Measurements from ENCODE around the gene VAPB. TPM values are rescaled to one million over a fixed set of nuclear protein-coding genes. Genes with fewer than 3 reads are reported as not detected.

VAPB gene
- total RNA-seq, 1 donor from 2014 or later, result 12.3 TPM

GRCh38 chr20:58461104-58461503 lies 72.1 kb downstream of the VAPB start:
- no peak for DNase-seq (ENCODE audit: low read depth, low spot score)

GRCh38 chr20:58461899-58462298 lies 72.9 kb downstream of the VAPB start:
- no peak for DNase-seq (ENCODE audit: low read depth, low spot score)

- DNase-seq (ENCODE audit: low read depth, low spot score), result no peak
Measured at GRCh38 chr20:58463256-58463655, 74.2 kb downstream of the VAPB start.

DNA sequence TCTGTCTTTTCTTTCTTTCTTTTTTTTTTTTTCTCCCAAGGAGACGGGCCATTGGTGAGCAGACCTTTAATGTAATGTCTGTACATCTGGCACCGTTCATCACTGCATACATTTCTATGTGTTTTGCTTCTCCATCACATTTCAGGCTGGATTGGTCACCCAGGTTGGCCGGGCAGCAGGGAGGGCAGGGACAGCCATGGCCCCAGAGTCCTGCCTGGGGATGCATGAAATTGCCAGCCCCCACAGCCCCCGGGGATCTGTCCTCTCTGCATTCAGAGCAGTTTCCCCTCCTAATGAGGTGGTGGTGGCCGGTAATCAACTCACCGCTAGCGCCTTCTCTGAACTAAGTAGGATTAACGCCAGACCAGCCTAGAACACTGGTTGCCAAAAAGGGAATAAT lies 75.8 kb downstream of the VAPB start:
- no peak for DNase-seq (ENCODE audit: low read depth, low spot score)

GRCh38 chr20:58466095-58466708 lies 77.2 kb downstream of the VAPB start:
- DNase-seq (ENCODE audit: low read depth, low spot score), result no peak

GRCh38 chr20:58466729-58467571 lies 77.9 kb downstream of the VAPB start:
- no peak for DNase-seq (ENCODE audit: low read depth, low spot score)

GRCh38 chr20:58467572-58468527 lies 78.8 kb downstream of the VAPB start:
- DNase-seq (ENCODE audit: low read depth, low spot score), result no peak

GRCh38 chr20:58469616-58470015 lies 80.6 kb downstream of the VAPB start:
- DNase-seq (ENCODE audit: low read depth, low spot score), result no peak

DNA sequence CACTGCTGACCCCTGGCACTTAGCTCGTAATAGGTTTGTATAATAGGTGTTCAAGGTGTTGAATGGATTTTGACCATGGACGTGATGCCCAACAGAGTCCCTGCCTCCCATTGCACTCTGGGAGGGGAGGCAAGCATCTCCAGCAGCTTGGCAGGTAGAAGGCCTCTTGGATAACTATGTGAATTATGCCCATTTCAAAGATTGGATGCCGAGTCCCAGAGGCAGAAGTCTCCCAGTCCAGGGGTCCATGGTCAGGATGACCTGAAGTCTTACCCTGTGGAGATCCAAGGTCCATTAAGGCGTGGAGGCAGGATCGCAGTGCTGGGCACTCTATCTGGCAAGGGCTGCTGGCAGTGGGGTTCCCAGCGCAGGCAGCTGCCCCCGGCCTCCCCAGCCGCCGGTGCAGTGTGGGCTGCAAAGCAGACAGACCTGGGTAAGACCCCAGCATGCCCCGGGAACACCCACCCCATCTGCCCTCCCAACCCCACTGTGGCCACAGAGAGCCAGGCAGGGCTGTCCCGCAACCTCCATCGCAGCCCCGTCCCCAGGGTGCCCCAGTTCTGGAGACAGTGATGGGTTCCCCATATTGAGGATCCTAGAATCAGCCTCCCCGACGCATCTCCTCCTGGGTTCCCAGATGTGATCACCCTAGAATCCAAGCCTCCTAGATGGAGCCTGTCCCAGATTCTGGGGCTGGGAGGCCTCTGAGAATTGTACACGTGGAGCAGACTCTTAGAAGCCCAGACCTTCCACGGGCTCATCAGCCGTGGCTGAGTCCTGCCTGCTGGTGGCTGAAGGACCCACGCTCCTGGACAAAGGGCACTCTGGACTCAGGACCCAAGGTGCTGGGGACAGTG lies 81.5 kb downstream of the VAPB start:
- DNase-seq (ENCODE audit: low read depth, low spot score), result no peak

GRCh38 chr20:58471193-58472164 lies 82.5 kb downstream of the VAPB start:
- DNase-seq (ENCODE audit: low read depth, low spot score), result no peak

DNA sequence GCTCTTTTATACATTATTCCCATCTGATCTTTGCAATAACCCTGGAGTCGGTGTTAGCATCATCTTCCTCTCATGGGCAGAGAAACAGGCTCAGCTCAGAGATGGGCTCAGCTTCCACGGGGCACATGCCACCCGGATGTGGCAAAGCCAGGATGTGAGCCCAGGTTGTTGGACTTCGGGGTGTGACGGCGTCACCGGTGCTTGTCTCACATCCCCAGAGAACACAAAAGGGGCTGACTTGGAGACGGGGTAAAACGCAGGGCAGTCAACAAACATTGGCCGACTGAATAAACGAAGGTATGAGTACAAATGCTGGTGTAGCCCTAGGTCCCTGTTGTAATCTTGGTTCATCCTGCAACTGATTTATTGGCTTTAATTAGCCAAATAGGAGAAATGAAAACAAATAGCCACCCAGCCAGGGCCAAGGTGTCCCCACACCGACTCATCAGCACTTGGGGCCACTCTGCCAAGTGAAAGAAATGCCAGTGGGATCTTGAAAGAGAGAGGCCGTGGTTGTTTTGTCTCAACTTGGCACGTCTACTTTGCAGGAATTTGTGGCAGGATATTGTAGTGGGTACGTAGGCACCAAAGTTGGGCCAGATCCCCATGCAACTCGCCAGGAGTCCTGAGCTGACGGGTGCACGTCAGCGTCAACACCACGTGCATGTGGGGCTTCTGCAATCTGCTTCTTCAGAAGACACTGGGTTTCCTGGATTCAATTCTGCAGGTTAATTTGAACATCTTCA lies 83.4 kb downstream of the VAPB start:
- no peak for DNase-seq (ENCODE audit: low read depth, low spot score)

GRCh38 chr20:58473453-58474425 lies 84.7 kb downstream of the VAPB start:
- DNase-seq (ENCODE audit: low read depth, low spot score), result no peak

- DNase-seq (ENCODE audit: low read depth, low spot score), result no peak
Measured at GRCh38 chr20:58475466-58475865, 86.4 kb downstream of the VAPB start.

DNA sequence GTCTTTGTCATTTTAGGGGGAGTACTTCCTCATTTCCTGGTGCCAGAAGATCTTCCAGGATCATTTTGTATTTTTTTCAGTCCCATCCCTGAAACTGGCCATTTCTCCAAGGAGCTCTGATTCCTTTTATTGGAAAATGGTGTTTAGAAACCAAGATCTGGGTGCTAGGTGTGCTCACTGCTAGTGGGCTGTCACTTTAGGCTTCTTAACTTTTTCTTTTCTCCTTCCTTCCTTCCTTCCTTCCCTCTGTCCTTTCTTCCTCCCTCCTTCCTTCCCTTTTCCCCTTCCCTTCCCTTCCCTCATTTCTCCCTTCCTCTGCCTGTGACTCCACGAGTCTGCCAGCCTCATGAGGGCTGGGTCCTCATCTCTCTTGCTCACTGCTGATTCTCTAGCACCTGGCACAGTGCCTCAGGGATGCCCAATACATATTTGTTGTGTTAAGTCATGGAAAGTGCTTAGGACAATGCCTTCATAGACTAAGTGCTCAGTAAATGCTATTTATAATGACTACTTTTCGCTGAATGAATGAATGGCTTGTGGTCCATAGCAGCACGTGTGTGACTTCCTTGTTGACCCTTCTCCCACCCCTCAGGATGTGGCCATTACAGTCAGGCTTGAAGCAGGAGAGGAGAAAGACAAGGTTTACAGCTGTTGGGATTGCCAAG lies 89.2 kb downstream of the VAPB start:
- DNase-seq (ENCODE audit: low read depth, low spot score), result no peak

DNA sequence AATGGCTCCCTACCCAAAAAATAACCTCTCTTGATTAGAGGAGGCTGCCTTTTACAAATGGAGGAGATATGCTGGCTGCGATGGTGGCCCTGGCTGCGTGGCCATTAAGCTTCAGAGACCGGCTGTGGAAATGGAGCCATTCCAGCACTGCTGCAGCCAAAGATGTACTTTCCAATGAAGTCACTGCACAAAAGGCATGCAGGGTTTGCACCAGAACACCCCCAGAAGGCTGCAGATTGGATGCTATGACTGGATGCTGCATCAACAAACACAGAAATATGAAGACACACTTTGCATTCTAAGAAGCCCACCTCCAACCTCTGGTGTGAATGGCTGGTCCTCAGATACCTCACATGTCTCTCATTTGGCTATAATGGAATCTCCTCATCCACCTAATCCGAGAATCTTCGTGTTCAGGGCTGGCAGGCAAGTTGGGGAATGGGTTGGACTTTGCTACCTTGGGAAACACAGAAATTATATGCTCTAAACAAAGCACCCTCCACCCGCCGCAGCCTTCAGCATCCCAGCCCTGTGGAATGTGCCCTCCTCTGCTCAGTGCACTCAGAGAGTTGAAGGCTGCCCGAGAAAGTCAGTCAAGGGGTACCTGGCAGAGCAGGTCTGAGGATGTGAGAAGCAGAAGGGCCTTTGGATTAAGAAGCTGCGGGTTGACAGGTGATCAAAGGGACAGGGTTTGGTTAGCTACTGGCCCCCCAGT lies 90.9 kb downstream of the VAPB start:
- DNase-seq (ENCODE audit: low read depth, low spot score), result no peak

DNA sequence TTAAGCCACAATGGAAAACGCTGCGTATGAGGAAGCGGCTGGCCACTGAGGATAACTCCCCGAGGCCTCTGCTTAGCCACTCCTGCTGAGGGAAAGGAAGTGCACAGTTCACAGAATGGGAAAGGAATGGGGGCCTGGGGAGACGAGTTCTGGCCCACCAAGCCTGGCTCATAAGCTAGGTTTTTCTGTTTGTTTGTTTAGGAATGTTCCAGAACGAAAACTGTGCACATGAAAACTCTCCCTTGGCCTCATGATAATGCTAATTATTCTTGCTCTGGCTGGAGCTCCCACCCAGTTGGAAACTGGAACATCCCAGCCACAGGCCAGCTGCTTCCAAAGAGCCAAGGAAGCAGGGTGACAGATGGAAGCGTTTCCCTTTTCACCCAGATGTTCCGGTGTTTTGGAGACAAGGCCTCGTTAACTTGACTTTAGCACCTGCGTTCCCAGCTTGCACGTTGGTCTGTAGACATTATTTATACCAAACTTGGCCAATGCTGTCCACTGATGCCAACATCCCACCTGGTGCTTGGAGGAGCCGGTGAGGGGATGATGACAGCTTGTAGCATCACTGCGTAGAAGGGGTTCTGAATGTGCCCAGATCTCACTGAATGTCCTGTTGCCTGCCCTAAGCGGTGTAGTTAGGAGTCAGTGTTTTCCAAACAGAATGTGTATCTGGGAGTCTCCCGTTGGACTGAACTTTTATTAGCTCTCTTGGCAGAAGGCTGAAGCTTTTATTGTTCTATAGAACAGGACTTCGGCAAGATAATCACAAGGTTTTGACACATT lies 91.7 kb downstream of the VAPB start:
- DNase-seq (ENCODE audit: low read depth, low spot score), result no peak

Data from pulmonary artery endothelial cell (primary cell).